GM19328 (cell line): Measurements from ENCODE around the gene TMEM221.

Source experiments
- ATAC-seq: cut with Tn5 transposase; IDR thresholded peaks from one replicate; pipeline ENCODE4 v1.9.1; 2021; ENCODE audit warnings: mild to moderate bottlenecking, moderate library complexity; ENCODE audit not compliant: unreplicated experiment

Gene TMEM221

DNA sequence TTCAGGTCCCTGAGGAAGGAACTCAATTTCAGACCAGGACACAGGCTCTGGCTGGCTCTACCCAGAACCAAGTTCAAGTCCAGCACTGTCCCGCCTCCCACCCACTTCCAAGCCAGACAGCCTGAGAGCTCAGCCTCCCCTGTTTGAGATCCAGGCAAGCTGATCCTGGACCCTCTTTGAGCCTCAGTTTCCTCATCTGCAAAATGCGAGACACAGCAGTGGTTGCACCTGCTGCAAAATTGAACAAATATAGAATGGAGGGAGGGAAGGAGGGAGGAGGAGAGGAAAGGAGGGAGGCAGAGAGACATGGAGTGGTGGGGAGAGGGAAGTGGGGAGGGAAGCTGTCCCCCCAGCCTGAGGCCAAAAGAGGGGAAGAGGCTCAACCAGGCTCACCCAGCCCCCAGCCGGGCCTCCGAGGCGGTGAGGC lies 751 bp downstream of the TMEM221 start:
- ATAC-seq, result no peak

DNA sequence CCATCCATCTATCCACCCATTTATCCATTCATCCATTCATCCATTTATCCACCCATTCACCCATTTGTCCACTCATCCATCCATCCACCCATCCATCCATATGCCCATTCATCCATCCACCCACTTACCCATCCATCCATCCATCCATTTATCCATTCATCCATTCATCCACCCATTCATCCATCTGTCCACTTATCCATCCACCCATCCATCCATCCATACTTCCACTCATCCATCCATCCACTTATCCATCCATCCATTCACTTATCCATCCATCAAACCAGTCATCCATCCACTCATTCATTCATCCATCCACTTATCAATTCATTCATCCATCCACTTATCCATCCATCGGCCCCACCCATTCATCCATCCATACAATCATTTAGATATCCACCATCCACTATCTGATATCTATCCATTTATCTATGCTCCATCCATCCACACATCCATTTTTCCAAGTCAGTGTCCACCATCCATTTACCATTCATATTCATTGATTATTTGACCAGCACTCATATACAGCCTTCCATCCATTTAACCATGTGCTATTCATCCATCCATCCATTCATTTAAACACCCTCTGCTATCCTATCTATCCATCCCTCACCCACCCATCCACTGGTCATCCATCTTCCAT lies 2.8 kb downstream of the TMEM221 start:
- no peak for ATAC-seq

DNA sequence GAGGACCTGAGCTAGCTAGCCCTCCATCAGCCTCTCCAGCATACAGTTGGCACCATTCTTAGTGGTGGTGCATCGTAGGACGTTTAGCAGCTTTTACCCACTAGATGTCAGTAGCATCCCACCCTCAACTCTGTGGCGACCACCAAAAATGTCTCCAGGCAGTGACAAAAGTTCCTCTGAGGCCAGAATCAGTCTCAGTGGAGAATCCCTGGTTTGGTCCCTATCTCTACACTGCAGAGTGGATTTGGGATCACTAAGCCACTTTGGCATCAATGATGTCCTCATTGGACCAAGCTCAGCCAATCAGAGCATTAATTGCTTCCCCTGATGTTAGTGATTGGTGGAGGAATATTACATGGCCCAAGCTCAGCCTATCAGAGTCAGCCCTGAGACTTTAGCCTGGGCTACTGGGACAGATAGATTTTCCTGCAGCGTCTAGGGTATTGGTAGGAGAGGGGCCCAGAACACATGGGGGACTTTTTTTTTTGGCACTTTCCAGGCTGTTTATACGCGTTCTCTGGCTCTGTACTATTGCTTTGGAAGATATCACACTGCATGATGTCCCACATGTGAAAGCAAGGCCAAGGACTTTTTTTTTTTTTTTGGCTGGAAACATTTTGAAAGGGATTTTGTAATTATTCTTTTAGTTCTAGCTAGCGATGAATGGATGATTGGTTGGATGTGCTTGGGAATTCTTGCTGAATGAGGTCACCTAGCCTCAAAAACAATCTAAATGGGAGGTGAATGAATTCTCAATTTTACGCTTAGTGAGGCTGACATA lies 7.0 kb downstream of the TMEM221 start:
- no peak for ATAC-seq

DNA sequence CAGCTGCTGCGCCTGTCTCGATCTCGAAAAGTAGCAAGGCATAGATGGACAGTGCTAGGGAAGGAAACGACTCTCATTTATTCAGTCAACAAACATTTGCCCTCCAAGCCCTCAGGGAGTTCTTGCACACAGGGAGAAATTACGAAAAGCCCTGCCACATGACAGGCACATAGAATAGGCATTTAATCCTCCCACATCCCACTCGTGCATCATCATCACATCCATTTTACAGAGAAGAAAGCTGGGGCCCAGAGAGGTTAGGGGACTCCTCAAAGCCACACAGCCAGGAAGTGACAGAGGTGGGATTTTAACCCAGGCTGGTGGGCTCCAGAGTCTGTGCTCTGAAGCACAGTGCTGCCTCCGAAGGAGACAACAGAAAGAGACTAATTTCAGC lies 11.6 kb downstream of the TMEM221 start:
- no peak for ATAC-seq

DNA sequence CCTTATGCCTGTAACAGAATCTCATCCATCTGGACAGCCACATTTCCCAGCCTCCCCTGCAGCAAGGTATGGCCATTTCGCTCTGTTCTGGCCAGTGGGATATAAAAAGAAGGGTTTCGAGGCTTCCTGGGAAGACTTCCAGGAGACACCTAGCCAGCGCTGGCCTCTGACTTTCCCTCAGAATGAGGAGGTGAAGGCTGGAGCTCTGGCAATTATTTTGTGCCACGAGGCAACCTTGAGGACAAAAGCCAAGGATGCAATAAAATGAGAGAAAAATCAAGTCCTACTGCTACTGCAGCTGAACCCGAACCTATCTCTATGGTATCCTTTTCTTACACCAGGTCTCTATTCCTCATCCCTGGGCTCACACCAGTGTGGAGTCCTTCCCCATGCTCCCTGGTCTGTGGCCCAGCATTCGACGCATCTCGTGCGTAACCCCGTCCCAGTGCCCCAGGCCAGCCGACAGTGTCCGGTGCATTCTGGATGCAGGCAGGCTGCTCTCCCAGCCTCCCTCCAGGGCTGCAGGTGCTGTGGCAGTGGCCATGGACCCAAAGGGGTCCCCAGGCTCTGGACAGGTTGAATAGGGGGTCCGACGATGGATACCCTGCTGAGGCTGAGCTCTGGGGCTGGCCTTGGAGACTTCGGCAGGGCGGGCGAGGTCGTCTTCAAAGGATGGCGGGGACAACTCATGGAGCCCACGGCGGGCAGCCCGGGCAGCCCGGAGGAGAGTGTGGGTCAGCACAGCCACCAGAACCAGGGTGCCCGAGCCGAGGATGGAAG lies 12.2 kb downstream of the TMEM221 start:
- ATAC-seq, result no peak

DNA sequence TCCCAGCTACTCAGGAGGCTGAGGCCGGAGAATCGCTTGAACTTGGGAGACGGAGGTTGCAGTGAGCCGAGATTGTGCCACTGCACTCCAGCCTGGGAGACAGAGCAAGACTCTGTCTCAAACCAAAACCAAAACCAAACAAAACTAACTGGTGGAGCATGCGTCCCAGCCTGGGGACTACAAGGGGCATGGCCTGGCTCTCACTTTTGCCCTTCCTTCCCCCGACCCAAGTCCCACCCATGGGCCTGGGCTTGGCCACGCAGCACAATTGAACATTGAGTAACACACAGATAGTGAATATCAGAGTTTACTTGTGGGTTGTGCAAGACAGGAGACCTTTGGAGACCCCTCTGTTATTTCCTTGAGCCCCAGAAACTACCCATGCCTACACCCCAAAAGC lies 13.2 kb downstream of the TMEM221 start:
- no peak for ATAC-seq

DNA sequence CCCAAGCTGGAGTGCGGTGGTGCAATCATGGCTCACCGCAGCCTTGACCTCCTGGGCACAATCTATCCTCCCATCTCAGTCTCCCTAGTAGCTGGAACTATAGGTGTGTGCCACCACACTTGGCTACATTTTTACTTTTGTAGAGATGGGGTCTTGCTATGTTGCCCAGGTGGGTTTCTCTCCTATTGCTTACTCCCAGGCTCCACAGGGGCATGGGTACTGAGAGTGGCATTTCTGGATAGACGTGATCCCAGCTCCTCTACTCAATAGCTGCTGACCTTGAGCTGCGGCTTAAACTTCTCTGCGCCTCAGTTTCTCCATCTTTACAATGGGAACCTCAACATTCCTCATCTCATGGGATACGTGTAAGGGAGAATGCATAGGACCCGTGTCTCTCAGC lies 17.1 kb downstream of the TMEM221 start:
- ATAC-seq, result no peak

DNA sequence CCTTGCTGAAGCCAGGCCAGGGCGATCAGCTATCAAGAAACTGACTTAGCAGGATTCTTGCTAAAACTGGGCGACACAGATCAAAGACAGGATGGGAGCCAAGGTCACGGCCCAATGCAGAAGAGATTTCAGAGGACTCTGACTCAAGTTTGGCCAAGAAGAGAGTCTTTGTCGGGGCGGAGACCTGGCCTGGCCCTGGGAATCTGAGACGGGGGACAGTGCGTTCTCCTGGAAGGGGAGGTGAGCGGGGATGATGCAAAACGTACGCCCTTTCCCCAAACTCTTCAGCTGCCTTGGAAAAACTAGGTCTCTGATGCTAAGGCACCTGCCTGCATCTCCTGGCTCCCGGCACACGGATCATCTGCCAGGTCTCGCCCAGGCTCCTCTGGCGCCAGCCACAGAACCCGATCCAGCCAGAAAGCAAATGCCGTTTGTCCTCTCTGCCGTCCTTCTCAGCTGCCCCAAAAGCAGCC lies 18.8 kb downstream of the TMEM221 start:
- no peak for ATAC-seq

DNA sequence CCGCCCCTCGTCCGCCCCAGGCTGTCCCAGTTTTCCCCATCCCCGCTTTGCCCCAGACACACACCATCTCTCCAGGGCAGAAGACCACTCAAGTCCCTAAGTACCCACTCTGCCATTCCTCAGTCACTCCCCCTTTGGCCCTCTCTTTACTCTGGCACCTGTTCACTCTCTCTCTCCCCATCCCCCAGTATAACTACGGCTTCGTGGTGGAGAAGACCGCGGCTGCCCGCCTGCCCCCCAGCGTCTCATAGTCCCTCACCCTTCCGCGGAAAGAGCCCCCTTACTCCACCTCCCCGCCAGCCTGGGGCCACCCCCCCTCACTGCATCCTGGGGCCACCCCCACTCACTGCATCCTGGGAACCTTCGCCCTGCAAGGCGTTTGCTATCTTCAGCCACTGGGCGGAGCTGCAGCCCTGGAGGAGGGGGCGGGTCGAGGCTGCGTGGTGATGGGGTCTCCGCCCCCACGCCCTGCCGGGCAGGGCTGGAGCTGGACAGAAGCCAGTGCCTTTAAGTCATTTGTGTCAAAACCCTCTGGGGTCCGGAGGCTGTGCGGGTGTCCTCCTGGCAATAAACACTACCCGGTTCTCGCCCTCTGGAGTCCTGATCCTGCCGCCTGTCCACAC lies 23.6 kb downstream of the TMEM221 start:
- ATAC-seq, result no peak

DNA sequence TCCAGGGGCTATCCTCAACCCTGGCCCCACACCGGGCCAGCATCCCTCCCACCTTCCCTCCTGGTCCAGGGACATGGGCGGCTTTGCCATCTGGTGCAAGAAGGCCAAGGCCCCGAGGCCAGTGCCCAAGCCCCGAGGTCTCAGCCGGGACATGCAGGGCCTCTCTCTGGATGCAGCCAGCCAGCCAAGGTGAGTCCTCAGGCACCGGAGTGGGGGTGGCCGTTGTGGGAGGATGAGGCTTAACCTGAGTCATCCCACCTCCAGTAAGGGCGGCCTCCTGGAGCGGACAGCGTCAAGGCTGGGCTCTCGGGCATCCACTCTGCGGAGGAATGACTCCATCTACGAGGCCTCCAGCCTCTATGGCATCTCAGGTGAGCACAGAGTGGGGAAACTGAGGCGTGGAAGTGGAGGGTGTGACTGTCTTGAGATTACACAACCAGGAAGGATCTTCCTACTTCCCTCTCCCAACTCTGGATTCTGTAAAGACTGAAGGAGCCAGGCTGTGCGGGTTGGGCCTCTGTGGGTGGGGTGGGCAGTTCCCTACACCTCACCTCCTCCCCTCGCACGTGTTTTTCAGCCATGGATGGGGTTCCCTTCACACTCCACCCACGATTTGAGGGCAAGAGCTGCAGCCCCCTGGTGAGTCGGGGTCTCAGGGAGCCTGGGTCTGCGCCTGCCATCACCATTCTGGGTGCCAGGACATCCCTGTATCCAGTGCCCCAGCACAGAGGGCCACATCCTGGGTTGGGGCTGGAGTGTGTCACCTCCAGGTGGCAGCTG lies 24.8 kb downstream of the TMEM221 start:
- no peak for ATAC-seq

DNA sequence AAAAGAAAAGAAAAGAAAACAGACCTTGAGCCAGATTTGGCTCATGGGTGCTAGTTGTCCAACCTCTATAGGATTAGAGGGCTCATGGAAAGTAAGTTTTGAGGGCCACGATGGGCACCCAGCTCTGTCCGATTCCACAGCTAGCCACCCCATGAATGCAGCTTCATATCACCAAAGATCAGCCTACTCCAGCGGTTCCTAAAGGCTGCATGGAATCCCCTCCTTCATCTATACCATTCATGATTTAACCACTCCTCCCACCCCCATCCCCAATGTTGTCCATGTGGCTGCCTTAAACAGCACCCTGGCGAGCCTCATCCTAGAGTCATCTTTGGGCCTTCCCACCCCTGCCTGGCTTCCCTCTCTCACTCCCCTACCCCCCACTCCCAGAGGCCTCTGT lies 26.5 kb downstream of the TMEM221 start:
- ATAC-seq, result no peak

DNA sequence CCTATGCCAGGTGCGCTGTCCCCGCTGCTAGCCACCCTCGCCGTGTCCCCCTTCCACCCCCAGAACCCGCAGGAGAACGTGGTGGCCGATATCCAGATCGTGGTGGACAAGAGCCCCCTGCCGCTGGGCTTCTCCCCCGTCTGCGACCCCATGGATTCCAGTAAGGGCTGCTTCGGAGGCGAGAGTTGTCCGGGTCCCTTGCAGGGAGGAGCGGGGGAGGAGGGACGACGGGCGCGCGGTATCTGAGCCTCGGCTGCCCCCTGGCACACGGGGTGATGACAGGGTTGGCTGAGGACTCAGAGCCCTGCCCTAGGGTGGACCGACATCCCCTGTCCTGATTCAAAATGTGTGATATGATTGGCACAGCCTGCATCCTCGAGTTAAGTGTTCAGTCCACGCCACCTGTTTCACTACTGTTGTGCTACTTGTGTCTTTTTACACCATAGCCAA lies 28.0 kb downstream of the TMEM221 start:
- no peak for ATAC-seq

DNA sequence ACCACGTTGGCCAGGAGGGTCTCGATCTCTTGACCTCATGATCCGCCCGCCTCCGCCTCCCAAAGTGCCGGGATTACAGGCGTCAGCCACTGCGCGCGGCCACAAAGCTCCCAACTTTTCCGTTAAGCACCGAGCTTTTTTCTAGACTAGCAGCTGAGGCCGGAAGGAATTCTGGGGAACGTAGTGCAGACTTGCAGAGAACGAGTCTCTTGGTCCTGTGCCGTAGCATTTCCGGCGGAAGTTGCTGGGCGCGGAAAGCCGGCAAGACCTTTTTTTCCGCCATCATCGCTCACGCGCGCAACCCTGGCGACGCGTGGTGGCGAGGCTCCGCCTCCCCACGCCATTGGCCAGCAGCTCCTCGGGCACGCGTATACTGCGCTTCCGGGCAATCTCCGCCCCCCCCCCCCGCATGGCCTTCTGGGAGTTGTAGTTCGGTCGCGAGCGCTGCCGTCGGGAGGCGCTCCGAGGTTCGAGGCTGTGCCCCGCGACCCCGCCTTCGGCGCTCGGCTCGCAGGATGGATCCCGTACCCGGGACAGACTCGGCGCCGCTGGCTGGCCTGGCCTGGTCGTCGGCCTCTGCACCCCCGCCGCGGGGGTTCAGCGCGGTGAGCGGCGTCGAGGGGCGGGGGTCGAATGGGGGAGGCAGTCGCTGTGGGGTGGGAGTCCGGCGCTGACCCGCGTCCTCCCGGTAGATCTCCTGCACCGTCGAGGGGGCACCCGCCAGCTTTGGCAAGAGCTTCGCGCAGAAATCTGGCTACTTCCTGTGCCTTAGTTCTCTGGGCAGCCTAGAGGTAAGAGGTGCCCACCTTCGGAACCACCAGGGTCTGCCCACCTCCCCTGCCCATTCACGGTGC lies 28.6 kb downstream of the TMEM221 start, which contains the start of gene MVB12A:
TSS of gene MVB12A (plus strand) at position 427 of the 854 bp plus-strand sequence. CDS start at position 516, 89 bp downstream.
- ATAC-seq, result peak; percentile 88

DNA sequence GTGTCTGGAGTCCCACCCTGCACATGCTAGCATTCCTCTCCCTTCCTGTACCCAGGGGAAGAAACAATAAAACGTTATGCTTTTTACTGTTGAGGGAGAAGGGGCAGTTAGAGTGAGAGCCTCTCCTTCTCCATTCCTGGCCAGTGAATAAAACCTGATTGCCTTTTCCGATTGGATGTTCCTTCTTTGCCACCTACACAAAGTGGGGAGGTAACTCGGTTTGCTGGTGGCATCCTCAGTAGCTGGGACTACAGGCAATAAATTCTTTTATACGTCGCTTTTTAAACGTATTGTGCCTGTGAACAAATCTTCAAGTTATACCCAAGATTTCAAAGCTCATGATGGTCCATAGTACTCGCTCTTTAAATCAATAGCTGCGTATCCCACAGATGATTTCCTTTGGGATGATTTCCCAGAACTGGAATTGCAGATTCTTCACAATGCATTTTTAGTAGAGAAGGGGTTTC lies 29.3 kb downstream of the TMEM221 start:
- no peak for ATAC-seq

DNA sequence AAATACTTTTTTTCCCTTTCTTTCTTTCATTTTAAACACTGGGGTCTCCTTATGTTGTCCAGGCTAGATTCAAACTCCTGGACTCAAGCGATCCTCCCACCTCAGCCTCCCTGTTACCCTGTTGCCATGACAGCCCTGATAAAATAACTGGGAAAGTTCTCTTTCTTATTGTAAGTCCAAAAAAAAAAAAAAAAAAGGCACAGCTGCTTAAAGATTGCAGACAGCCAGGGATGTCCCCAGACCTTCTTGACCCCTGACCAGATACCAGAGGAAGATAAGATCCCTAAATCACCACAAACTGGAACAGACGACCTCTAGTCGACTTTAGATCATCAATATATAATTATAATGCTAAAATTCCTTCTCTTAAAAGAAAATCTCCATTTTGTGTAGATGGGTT lies 29.8 kb downstream of the TMEM221 start:
- no peak for ATAC-seq

DNA sequence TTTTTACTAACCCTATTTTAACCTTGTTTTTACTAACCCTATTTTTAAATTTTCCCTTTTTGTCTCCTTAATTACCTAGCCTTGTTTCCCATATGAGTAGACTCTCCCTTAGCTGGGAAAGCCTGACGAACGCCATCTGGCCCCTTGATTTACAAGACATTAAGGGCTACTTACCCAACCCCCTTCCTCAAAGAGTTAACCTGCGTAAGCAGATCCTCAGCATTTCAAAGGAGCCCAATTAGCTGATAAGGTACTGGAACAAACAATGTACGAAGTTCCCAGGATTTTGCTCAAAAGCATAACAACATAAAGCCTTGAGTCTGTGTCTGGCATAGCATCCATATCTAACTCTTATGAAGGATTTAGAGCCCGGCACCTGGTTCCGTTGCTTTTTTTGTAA lies 33.3 kb downstream of the TMEM221 start:
- no peak for ATAC-seq

DNA sequence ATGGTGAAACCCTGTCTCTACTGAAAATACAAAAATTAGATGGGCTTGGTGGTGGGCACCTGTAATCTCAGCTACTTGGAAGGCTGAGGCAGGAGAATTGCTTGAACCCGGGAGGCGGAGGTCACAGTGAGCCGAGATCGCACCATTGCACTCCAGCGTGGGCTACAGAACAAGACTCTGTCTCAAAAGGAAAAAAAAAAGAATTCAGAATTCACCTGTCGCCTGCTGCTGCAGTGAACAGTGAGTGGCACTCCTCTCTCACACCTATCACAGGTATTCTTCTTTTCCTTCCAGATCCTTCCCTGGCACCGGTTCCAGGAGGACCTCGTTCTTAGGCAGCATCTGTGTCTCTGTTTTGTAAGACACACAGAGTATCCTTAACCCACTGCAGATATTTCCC lies 34.4 kb downstream of the TMEM221 start:
- no peak for ATAC-seq

DNA sequence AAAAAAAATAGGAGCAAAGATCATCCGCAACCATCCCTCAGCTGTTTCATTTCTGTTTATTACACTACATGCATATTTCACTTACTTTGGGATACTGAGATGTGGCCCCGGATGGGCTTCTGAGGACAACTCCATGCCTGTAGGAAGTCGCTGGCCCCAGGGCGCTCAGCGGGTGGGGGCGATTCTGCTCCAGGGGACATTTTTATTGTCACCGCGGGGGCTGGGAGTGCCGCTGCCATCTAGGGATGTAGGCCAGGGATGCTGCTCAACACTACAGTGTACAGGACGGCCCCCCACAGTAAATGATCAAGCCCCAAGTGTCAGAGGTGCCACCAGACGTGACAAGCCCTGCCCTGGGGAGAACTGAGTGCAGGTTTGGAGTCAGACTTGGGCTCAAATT lies 36.7 kb downstream of the TMEM221 start:
- no peak for ATAC-seq

DNA sequence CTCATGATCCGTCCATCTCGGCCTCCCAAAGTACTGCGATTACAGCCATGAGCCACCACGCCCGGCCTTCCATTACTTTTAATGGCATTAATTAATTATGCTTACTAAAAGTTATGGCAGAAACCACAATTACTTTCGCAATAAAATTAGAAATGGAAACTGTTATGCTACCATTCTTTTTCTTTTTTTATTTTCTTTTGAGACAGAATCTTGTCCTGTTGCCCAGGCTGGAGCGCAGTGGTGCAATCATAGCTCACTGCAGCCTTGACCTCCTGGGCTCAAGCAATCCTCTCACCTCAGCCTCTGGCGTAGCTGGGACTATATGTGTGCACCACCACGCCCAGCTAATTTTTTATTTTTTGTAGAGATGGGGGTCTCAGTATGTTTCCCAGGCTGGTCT lies 38.5 kb downstream of the TMEM221 start:
- ATAC-seq, result no peak
